GM18951 (cell line): ENCODE results near the gene KIAA0825.

Experiments
- POLR2A ChIP-seq: IDR thresholded peaks from 4 replicates; pipeline ENCODE4 v1.6.1; 2011; ENCODE audit warnings: mild to moderate bottlenecking; ENCODE audit not compliant: insufficient read length, insufficient read depth; ENCODE audit errors: extremely low read depth
- in situ Hi-C: fragments of 300-500 bp; cut with MboI; formaldehyde crosslinking; loops from one replicate; pipeline ENCODE4 v1.12.0; 2022; ENCODE audit warnings: low sequenced_read_pairs, mixed read lengths, inconsistent platforms; ENCODE audit not compliant: unreplicated experiment

KIAA0825 gene

DNA sequence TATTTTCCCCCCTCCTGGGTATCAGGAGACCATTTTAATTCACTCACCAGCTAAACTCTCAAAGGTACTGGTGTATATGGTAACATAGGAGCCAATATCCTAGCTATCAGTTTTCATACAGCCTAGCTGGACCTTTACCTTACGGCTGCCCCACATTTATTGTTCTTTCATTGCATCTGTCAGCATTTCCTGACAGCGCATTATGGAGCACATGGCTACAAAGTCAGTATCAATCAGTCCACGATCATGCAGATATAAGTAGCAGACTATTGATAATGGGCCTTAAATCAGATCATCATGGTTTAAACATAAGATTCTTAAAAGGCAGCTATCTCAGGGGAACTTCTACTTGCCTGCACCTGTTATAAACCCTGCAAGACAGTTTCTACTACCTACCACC lies 304.7 kb downstream of the KIAA0825 start:
- no peak for TF ChIP-seq POLR2A
- in situ Hi-C loops: no loop called here

DNA sequence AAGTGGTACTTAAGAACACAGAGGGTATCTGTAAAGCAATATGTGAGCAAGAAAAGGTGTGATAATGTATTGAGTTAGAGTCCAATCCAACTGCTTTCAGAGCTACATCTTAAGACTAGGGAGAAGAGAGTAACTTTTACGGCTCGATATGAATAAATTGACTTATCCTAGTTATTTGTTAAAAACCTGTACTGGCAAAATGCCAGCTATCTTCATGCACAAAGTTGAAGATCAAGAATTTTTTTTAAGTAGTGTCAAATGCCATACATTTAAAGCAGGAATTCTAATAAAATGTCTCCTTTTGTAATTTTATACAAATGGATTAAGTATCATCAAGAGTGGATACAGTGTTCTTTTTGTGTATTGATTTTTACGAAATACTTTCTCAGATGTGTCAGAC lies 305.2 kb downstream of the KIAA0825 start:
- TF ChIP-seq POLR2A: no peak
- in situ Hi-C loops: no loop called here

DNA sequence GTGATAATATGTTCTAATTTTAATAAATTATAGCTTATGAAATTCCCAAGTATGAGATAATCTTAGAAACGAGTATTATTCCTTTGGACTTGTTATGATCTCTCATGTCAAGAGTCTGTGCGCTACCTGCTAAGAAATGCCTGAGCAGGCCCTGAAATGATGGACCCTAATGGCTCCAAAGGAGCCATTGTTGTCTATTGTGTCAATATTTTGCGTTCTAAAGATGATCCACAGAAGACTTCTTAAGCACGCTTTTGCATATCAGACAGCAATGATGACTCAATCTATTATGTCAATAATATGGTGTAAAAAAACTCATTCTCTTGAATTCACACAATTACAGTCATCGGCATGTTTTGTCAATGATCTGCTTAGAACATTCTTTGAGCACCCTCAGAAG lies 306.1 kb downstream of the KIAA0825 start:
- no peak for TF ChIP-seq POLR2A

DNA sequence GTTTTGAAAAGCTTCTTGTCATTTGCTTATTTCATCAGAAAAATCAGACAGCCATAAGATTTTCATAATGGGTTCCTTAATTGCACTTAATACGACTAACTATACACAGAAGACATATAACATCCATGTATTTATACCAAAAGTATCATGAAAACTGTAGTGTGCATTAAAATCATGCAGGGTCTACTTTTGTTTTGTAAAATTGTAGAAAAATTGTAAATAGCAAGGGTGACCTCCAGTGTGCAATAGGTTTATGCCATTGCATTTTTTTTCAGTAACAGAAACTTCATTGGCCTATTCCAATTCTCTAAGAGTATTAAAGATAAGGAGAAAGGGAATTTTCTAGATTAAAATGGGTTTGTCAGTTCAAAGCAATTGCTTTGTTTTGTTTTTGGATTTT lies 307.6 kb downstream of the KIAA0825 start:
- in situ Hi-C loops: no loop called here

More for the DNA sequence above, 306.1 kb downstream of the KIAA0825 start:
- in situ Hi-C loops: no loop called here

DNA sequence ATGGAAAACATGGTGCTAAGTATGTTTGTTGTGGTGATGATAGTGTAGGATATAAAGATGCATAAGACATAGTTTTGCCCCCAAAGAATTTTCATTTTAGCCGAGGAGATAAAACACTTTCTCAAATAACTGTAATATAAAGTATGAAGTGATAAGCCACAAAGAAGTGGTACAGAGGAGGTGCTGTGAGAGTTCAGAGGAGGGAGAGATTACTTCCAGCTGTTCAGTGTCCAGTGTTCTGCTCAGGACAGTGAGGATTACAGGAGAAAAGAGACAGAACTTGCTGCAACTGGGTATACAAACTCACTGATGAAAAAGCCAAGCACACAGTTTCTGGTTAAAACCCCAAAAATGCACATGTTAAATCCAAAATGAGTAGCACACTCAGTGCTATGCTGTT lies 309.3 kb downstream of the KIAA0825 start:
- TF ChIP-seq POLR2A: no peak
- in situ Hi-C loops: no loop called here

More for the DNA sequence above, 307.6 kb downstream of the KIAA0825 start:
- TF ChIP-seq POLR2A: no peak

DNA sequence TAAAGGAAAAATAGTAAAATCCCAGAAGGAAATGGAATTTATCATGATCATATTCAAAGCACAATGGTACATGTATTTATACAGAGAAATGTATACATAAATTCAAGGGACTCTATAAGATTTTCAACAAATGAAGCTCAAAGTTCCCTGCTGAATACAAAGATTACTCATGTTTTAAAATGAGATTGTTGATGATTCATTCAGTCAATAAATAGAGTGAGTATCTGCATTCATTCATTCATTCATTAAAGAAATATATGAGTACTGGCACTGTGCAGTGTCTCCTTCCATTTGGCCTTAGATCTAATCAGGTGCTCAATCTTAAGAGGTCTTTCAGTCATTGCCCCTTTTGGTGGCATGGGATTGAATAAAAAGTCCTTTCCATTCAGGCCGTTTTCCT lies 310.0 kb downstream of the KIAA0825 start:
- in situ Hi-C loops: no loop called here
- no peak for TF ChIP-seq POLR2A

DNA sequence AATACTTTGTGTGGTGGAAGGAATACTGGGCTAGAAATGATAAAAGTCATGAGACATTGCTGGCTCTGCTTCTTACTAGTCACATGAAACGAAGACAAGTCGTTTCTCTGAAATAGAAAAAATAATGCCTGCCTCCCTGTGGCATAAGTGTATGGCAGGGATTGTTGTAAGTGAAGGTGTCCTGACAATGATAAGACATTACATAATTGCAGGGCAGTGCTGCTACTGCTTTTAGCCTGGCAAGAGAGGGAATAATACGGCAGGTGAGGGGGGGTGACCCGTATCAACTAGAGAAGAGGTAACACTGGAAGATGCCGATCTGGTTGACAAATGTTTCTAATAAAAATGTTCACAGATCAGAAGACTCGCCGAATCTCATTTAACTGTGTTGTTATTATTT lies 314.3 kb downstream of the KIAA0825 start:
- in situ Hi-C loops: no loop called here
- TF ChIP-seq POLR2A: no peak

DNA sequence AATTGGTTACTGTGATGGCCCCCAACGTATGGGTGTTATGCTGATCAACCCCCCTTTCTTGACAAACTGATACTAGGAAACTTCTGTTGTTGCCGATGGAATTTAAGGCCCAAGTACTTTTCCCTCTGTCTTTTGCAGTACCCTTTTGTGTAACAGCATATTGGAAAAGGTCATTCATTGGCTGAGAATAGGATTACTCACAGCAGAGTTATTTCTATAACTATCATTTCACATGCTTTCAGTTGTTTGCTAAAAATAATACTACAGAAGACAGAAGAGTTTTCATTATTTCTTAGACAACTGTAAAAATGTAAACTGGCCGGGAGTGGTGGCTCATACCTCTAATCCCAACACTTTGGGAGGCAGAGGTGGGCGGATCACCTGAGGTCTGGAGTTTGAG lies 329.5 kb downstream of the KIAA0825 start:
- no peak for TF ChIP-seq POLR2A
- in situ Hi-C loops: no loop called here

DNA sequence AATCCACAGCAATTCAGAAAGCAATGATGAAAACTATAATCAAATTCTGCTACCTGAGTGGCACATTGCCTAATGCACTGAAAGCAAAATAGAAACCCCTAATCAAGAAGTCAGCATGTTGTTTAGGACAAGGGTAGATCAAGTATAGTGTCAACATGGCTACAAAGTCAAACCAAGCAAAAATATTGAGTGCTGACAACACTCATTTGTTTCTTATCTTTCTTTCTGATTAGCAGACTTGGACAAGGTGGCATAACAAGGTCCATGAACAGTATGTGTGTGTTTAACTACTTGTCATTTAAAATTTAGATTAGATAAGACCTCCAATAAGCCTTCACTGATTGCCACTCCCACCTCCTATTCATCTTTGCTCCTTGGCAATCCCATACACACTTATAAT lies 332.4 kb downstream of the KIAA0825 start:
- TF ChIP-seq POLR2A: no peak
- in situ Hi-C loops: no loop called here

DNA sequence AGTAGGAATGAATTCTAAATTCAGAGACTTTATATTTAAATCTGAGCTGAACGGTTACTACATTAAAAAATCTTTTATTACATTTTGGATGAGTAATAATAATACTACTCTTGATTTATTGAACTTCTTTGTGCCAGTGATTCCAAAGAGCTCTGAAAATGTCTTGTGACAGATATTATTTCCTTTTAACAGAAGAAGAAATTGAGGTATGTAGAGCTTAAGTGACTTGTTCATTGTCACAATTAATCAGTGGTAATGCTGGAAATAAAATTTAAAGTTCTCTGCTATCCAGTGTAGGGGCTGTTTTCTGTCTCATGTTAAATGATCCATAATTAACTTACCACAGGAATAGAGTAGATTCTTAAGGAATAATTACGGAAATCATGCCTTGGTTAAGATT lies 335.3 kb downstream of the KIAA0825 start:
- no peak for TF ChIP-seq POLR2A
- in situ Hi-C loops: no loop called here

DNA sequence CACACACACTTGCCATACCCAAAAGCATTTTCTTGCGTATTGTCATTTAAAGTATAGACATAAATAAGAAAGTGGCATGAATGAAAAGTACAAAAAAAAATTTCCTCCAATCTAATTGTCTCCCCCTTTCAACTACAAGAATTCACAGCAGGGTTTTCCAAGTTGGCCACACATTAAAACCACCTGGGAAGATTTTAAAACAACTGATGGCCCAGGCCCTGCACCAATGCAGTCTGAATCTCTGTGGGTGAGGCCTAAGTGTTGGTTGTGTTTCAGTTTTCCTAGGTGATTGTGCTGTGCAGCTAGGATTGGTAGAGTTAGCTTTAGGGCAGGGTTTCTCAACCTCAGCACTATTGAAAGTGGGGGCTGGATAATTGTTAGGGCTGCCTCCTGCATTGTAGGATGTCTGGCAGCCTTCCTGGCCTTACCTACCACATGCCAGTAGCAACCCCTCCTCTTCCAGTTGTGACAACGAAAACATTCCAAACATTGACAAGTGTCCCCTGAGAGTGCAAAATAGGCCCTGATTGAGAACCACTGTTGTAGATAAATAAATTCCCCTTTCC lies 337.1 kb downstream of the KIAA0825 start:
- TF ChIP-seq POLR2A: no peak
- in situ Hi-C loops: no loop called here

DNA sequence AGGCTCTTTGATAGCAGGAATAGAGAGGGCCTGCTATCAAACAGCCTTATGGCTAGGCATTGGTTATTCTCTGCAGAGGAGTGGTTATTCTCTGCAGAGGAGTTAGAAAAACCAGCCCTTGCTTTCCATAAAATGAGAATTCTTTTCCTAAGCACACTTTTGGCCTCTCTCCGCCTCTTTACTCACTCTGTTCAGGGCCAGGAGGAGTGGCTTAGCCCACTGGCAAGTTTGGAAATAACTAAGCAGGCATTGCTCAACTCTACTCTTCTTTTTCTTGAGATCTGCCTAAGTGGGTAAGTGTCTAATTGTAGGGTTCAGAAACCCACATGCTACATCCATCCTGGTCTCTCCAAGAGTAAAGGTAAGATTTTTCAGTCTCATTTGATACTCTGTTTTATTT lies 341.7 kb downstream of the KIAA0825 start:
- no peak for TF ChIP-seq POLR2A
- in situ Hi-C loops: no loop called here

DNA sequence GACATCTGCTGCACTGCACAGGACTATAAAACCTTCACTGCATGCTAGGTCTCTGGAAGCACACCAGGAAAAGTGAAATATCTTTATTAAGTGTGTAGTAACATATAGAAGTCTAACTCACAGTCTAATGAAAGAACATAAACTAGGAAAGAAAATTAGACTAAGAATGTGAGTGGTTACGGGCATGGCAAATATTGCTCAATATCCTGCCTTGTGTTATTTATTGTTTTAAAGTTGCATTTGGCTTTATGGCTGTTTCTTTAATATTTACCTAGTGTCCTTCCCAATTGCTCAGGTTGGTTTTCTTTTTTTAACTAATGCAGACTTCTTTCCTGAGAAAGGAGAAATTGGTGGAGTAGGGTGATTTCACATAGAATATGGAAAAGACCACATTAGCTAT lies 342.4 kb downstream of the KIAA0825 start:
- in situ Hi-C loops: no loop called here
- no peak for TF ChIP-seq POLR2A

DNA sequence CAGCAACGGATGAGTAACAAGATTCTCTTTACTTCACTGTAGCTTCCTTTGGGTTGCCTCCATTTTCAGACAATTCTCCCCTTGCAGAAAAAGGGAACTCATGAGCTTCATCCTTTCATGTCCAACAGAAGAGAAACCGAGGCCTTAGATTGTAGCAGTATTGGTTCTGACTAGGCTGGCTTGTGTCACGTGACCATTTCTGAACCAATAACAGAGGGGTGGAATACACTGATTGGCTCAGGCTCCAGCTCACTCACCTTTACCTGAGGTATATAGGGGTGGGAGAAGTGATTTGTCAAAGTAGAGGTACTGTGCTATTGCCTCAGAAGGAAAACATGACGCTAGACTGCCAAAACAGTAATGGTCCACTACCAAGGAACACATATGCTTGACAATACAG lies 343.7 kb downstream of the KIAA0825 start:
- in situ Hi-C loops: no loop called here
- TF ChIP-seq POLR2A: no peak

DNA sequence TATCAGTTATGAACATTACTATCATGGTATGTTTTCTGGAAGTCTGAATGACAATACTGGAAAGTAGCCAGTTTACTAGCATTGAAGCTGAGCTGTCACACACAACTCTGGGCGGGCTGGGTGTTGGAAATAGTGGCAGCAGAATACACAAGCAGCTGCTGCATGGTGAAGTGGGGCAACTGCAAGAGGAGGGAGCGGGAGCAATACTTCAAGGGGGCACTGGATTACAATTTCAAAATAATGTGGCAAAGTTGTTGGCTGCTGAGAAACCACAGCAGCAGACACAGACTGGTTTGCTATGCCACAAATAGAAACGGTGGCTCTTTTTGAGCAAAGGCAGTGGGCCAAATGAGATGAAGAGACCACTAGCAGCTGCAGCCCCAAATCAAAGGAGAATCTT lies 350.2 kb downstream of the KIAA0825 start:
- in situ Hi-C loops: no loop called here
- TF ChIP-seq POLR2A: no peak
